DND-41 (cell line): ENCODE data around the gene AGPAT4.
"Not testable (repeated sequence)": the region's sequence is repeated elsewhere in the genome, so short reads cannot be mapped to it uniquely, and the experiment has no call there.

Experiments used
- ATAC-seq: fragments of 200-7000 bp; cut with Tn5 transposase; 3 replicates; pipeline ENCODE4 v1.9.1; 2021; ENCODE audit warnings: low read depth; ENCODE audit not compliant: insufficient read depth
- DNase-seq: peaks from one replicate; pipeline ENCODE4 v3.0.0-alpha.2; 2020
- H2AFZ ChIP-seq: 2 replicates; pipeline ENCODE4 v1.6.0; 2012; ENCODE audit warnings: low read depth, low read length
- H3K27ac ChIP-seq: 2 replicates; pipeline ENCODE4 v1.5.1; 2012; ENCODE audit warnings: low read length, inconsistent platforms
- H3K27me3 ChIP-seq: fragments of 200-600 bp; sonication (generic); 2 replicates; pipeline ENCODE4 v1.6.0; 2012; ENCODE audit warnings: low read length, mild to moderate bottlenecking, inconsistent platforms; ENCODE audit not compliant: insufficient read depth, poor library complexity
- H3K36me3 ChIP-seq: 2 replicates; pipeline ENCODE4 v1.5.1; 2012; ENCODE audit warnings: low read length, inconsistent platforms; ENCODE audit not compliant: insufficient read depth
- H3K4me1 ChIP-seq: 2 replicates; pipeline ENCODE4 v1.5.1; 2012; ENCODE audit warnings: mild to moderate bottlenecking, low read length; ENCODE audit not compliant: insufficient read depth
- H3K4me2 ChIP-seq: 2 replicates; pipeline ENCODE4 v1.6.0; 2012; ENCODE audit warnings: mild to moderate bottlenecking, moderate library complexity, low read length, inconsistent platforms; ENCODE audit not compliant: insufficient read depth
- H3K4me3 ChIP-seq, 2 experiments: fragments of 200-600 bp in 1 of 2; shearing (Covaris generic) in 1 of 2; 2 replicates each; pipeline ENCODE4 v1.5.1; 2012 to 2016; ENCODE audit warnings: inconsistent platforms in 2 of 2, low read length in 2 of 2, mild to moderate bottlenecking in 2 of 2, low read depth in 1 of 2, moderate library complexity in 1 of 2
- H3K79me2 ChIP-seq: 2 replicates; pipeline ENCODE4 v1.6.0; 2012; ENCODE audit warnings: low read length, inconsistent platforms; ENCODE audit not compliant: insufficient read depth
- H3K9ac ChIP-seq: 2 replicates; pipeline ENCODE4 v1.6.0; 2012; ENCODE audit warnings: low read depth, mild to moderate bottlenecking, inconsistent platforms, low read length, moderate library complexity
- H3K9me3 ChIP-seq: 2 replicates; pipeline ENCODE4 v1.5.1; 2012; ENCODE audit warnings: low read length, moderate library complexity, mild to moderate bottlenecking, inconsistent platforms; ENCODE audit not compliant: insufficient read depth, severe bottlenecking
- H4K20me1 ChIP-seq: 2 replicates; pipeline ENCODE4 v1.6.0; 2012; ENCODE audit warnings: low read length; ENCODE audit not compliant: insufficient read depth
- CTCF ChIP-seq: IDR thresholded peaks from 2 replicates; pipeline ENCODE4 v1.5.1; 2012; ENCODE audit warnings: borderline replicate concordance, low read length, moderate library complexity, mild to moderate bottlenecking; ENCODE audit not compliant: poor library complexity, severe bottlenecking; ENCODE audit errors: extremely low read depth
- EZH2 ChIP-seq: IDR thresholded peaks from 3 replicates; pipeline ENCODE4 v1.6.1; 2012; ENCODE audit warnings: borderline replicate concordance, low read depth, mild to moderate bottlenecking, moderate library complexity, low read length, inconsistent platforms; ENCODE audit not compliant: severe bottlenecking

The AGPAT4 gene

GRCh38 chr6:161125591-161125990 lies 148.3 kb downstream of the AGPAT4 start:
- Histone ChIP-seq H3K36me3 (peaks cover 46% of the 10 kb centered on the region), H3K4me1 (no peaks in the 10 kb centered on the region), H3K9ac (no peak overlapping the region), H3K4me3 (no peak overlapping the region), H3K27ac (no peak overlapping the region), H3K4me2 (no peak overlapping the region), H3K79me2 (no peaks in the 10 kb centered on the region), H3K9me3 (peaks cover 3% of the 10 kb centered on the region), H2AFZ (no peak overlapping the region), H3K27me3 (no peaks in the 10 kb centered on the region), H4K20me1 (no peaks in the 10 kb centered on the region)
- no peak for DNase-seq
- TF ChIP-seq EZH2: no peak
- TF ChIP-seq CTCF: no peak
- ATAC-seq: no peak

- H3K9me3 ChIP-seq, H3K27me3 ChIP-seq, DNase-seq, H3K4me3 ChIP-seq, H3K4me1 ChIP-seq, H3K4me2 ChIP-seq, H2AFZ ChIP-seq, H4K20me1 ChIP-seq, H3K9ac ChIP-seq, H3K79me2 ChIP-seq, H3K27ac ChIP-seq, ATAC-seq: not testable (repeated sequence)
- H3K36me3 ChIP-seq: peaks cover 49% of the 10 kb centered on the region
These were observed 150.5 kb downstream of the AGPAT4 start for GRCh38 chr6:161123319-161123718.

- no peaks in the 10 kb centered on the region for H3K4me1 ChIP-seq
- no peaks in the 10 kb centered on the region for H4K20me1 ChIP-seq
- TF ChIP-seq CTCF: no peak
- H3K9ac ChIP-seq: no peak overlapping the region
- DNase-seq (no peak), ATAC-seq (no peak)
- peaks cover 80% of the 10 kb centered on the region for H3K36me3 ChIP-seq
- no peak overlapping the region for H3K4me3 ChIP-seq
- H3K27me3 ChIP-seq: no peaks in the 10 kb centered on the region
- H3K4me2 ChIP-seq: no peak overlapping the region
- H3K27ac ChIP-seq: no peak overlapping the region
- H3K79me2 ChIP-seq: no peaks in the 10 kb centered on the region
- H3K9me3 ChIP-seq: peaks cover 8% of the 10 kb centered on the region
- no peak overlapping the region for H2AFZ ChIP-seq
These were observed 155.9 kb downstream of the AGPAT4 start for GRCh38 chr6:161117942-161118341.

GRCh38 chr6:161117308-161117707 lies 156.6 kb downstream of the AGPAT4 start:
- TF ChIP-seq CTCF (no peak), EZH2 (no peak)
- H3K9me3 ChIP-seq: peaks cover 8% of the 10 kb centered on the region
- no peak overlapping the region for H3K9ac ChIP-seq
- H3K79me2 ChIP-seq: no peaks in the 10 kb centered on the region
- no peak overlapping the region for H2AFZ ChIP-seq
- H4K20me1 ChIP-seq: no peaks in the 10 kb centered on the region
- no peak for ATAC-seq
- peaks cover 85% of the 10 kb centered on the region for H3K36me3 ChIP-seq
- DNase-seq: no peak
- no peaks in the 10 kb centered on the region for H3K4me1 ChIP-seq
- no peak overlapping the region for H3K27ac ChIP-seq
- H3K4me3 ChIP-seq: no peak overlapping the region
- H3K4me2 ChIP-seq: no peak overlapping the region
- H3K27me3 ChIP-seq: no peaks in the 10 kb centered on the region
